ENCODE measurements around the gene MAPK11. TPM values are rescaled to one million over a fixed set of nuclear protein-coding genes. Genes with fewer than 3 reads are reported as not detected.

Gene MAPK11
- polyA plus RNA-seq, 1 donor (not counting 4 experiments of a cell fraction or from before 2014, with no cell fraction given): 4.6 TPM

DNA sequence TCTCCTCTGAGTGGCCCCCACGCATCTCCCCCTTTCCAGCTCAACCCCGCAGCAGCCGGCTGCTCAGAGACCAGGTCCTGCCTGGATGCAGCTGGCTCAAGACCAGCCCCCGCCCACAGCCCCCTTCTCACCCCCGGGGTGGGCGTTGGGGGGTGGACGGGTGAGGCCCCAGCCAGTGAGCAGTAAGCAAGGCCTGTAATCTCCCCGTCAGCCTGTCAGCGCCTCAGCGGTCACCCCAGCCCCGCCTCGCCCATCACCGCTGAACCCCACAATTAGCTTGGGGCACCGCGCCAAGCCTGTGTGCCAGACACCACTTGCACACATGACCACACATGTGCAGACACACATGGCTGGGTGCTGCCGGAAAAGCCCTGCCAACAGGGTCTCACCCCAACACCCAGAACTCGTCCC, 31.4 kb upstream of the MAPK11 start:
- DNase-seq (ENCODE audit: low read depth, low spot score) (no peak), FAIRE-seq (peak; percentile 66)
- dilution Hi-C loops (cut with MboI; ENCODE audit: extremely low pct_ligation_motif_present, low sequenced_read_pairs): no loop called here
- peak overlapping the region; percentile 62 for H3K9ac ChIP-seq (ENCODE audit: control insufficient read depth, extremely low read depth, insufficient read depth, low read length)
- H3K27me3 ChIP-seq (ENCODE audit: control insufficient read depth, extremely low read depth, insufficient read depth, low read length): no peaks in the 10 kb centered on the region
- H3K4me1 ChIP-seq (ENCODE audit: control insufficient read depth, extremely low read depth, insufficient read depth, low read length): peaks cover 56% of the 10 kb centered on the region
- peaks cover 13% of the 10 kb centered on the region for H4K20me1 ChIP-seq (ENCODE audit: control insufficient read depth, extremely low read depth, insufficient read depth, low read length)
- H3K36me3 ChIP-seq (ENCODE audit: control insufficient read depth in 2 of 2, extremely low read depth in 1 of 2, insufficient read depth in 2 of 2, low read length in 2 of 2): peaks cover 2 to 3% of the 10 kb centered on the region in 2 experiments
- no peak overlapping the region for H3K4me3 ChIP-seq (ENCODE audit: control insufficient read depth in 2 of 3, extremely low read depth in 1 of 3, insufficient read depth in 2 of 3, low read depth in 1 of 3, low read length in 3 of 3)
- H3K9me1 ChIP-seq (ENCODE audit: control insufficient read depth, extremely low read depth, insufficient read depth, low read length): peaks cover 5% of the 10 kb centered on the region
- no peaks in the 10 kb centered on the region for H3K9me3 ChIP-seq (ENCODE audit: control insufficient read depth, low read depth, low read length)
- H3K27ac ChIP-seq (ENCODE audit: control insufficient read depth, insufficient read depth, low read length): peak overlapping the region; percentile 56
- TF ChIP-seq, protein P1, sequence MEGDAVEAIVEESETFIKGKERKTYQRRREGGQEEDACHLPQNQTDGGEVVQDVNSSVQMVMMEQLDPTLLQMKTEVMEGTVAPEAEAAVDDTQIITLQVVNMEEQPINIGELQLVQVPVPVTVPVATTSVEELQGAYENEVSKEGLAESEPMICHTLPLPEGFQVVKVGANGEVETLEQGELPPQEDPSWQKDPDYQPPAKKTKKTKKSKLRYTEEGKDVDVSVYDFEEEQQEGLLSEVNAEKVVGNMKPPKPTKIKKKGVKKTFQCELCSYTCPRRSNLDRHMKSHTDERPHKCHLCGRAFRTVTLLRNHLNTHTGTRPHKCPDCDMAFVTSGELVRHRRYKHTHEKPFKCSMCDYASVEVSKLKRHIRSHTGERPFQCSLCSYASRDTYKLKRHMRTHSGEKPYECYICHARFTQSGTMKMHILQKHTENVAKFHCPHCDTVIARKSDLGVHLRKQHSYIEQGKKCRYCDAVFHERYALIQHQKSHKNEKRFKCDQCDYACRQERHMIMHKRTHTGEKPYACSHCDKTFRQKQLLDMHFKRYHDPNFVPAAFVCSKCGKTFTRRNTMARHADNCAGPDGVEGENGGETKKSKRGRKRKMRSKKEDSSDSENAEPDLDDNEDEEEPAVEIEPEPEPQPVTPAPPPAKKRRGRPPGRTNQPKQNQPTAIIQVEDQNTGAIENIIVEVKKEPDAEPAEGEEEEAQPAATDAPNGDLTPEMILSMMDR (optimal IDR thresholded peaks at IDR 0.05 in 1 of 3, IDR thresholded peaks at IDR 0.05 in 1 of 3, conservative IDR thresholded peaks at IDR 0.05 in 1 of 3; ENCODE audit: extremely low read depth in 1 of 3, insufficient read depth in 2 of 3, low read length in 3 of 3): no peak
- TF ChIP-seq EZH2 (IDR thresholded peaks at IDR 0.05; ENCODE audit: low read length): no peak
- H2AFZ ChIP-seq (ENCODE audit: control insufficient read depth, low read length): no peak overlapping the region
- H3K4me2 ChIP-seq (ENCODE audit: control insufficient read depth, extremely low read depth, insufficient read depth, low read depth, low read length): peak overlapping the region; percentile 64
- peaks cover 91% of the 10 kb centered on the region for H3K79me2 ChIP-seq (ENCODE audit: control insufficient read depth, insufficient read depth, low read length)

DNA sequence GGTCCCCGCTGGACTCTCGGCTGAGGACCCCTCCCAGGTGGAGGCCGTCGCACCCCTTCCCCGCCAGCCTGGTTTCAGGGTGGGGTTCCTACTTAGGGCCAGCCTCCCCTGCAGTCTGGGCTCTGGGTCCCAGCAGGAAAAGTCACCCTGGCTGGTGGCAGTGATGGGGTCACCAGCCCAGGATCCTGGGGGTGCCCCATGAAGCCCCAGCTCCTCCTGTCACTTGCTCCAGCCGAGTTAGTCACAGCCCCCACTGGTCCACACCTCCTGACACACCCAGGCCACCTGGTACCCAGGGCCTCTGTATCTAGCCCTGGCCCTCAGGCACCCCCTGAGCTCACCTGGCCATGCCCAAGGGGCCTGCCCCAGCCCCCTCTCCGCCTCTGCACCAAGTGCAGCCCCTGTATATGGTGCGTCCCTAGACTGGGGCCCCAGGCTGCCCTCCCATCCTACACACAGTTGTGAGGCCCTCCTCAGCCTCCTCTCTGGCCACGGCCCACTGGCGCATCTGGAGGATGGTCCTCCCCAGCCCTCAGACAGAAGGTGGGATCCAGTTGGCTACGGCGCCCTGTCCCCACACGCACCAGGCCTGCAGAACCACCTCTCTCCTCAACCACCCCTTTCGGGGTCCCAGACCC, 30.6 kb upstream of the MAPK11 start:
- H3K9me3 ChIP-seq (ENCODE audit: control insufficient read depth, low read depth, low read length): no peaks in the 10 kb centered on the region
- peaks cover 13% of the 10 kb centered on the region for H4K20me1 ChIP-seq (ENCODE audit: control insufficient read depth, extremely low read depth, insufficient read depth, low read length)
- DNase-seq (ENCODE audit: low read depth, low spot score): no peak
- dilution Hi-C loops (cut with MboI; ENCODE audit: extremely low pct_ligation_motif_present, low sequenced_read_pairs): no loop called here
- peaks cover 5% of the 10 kb centered on the region for H3K9me1 ChIP-seq (ENCODE audit: control insufficient read depth, extremely low read depth, insufficient read depth, low read length)
- H3K27ac ChIP-seq (ENCODE audit: control insufficient read depth, insufficient read depth, low read length): no peak overlapping the region
- H3K4me1 ChIP-seq (ENCODE audit: control insufficient read depth, extremely low read depth, insufficient read depth, low read length): peaks cover 56% of the 10 kb centered on the region
- peaks cover 94% of the 10 kb centered on the region for H3K79me2 ChIP-seq (ENCODE audit: control insufficient read depth, insufficient read depth, low read length)
- TF ChIP-seq, protein P1 (optimal IDR thresholded peaks at IDR 0.05 in 1 of 3, IDR thresholded peaks at IDR 0.05 in 1 of 3, conservative IDR thresholded peaks at IDR 0.05 in 1 of 3; ENCODE audit: extremely low read depth in 1 of 3, insufficient read depth in 2 of 3, low read length in 3 of 3): no peak
- no peak for TF ChIP-seq EZH2 (IDR thresholded peaks at IDR 0.05; ENCODE audit: low read length)
- no peak overlapping the region for H2AFZ ChIP-seq (ENCODE audit: control insufficient read depth, low read length)
- H3K9ac ChIP-seq (ENCODE audit: control insufficient read depth, extremely low read depth, insufficient read depth, low read length): no peak overlapping the region
- H3K4me2 ChIP-seq (ENCODE audit: control insufficient read depth, extremely low read depth, insufficient read depth, low read depth, low read length): peak overlapping the region; percentile 51
- H3K4me3 ChIP-seq (ENCODE audit: control insufficient read depth in 2 of 3, extremely low read depth in 1 of 3, insufficient read depth in 2 of 3, low read depth in 1 of 3, low read length in 3 of 3): no peak overlapping the region
- no peak for FAIRE-seq
- no peaks in the 10 kb centered on the region for H3K27me3 ChIP-seq (ENCODE audit: control insufficient read depth, extremely low read depth, insufficient read depth, low read length)
- peaks cover 3 to 6% of the 10 kb centered on the region in 2 experiments for H3K36me3 ChIP-seq (ENCODE audit: control insufficient read depth in 2 of 2, extremely low read depth in 1 of 2, insufficient read depth in 2 of 2, low read length in 2 of 2)

Measured in keratinocyte (primary cell).